Activated CD4-positive, alpha-beta T cell treated with anti-CD3 and anti-CD28 coated beads for 1 hour (primary cell): ENCODE data around the gene UVRAG.

ENCODE experiments used
- DNase-seq: peaks from one replicate; pipeline ENCODE4 v3.0.0-alpha.2; 2020

Gene UVRAG

GRCh38 chr11:75810637-75811390, 4.2 kb upstream of the UVRAG start:
- no peak for DNase-seq

GRCh38 chr11:75811485-75811884, 3.5 kb upstream of the UVRAG start:
- no peak for DNase-seq

- no peak for DNase-seq
Observed at GRCh38 chr11:75812542-75813040, 2.4 kb upstream of the UVRAG start.

GRCh38 chr11:75813124-75813523, 1.9 kb upstream of the UVRAG start:
- no peak for DNase-seq

GRCh38 chr11:75813622-75814039, 1.4 kb upstream of the UVRAG start:
- DNase-seq, result no peak

GRCh38 chr11:75814363-75814676, 690 bp upstream of the UVRAG start:
- no peak for DNase-seq

- peak; percentile 22 for DNase-seq
Observed at GRCh38 chr11:75815345-75816168, 547 bp downstream of the UVRAG start.

- no peak for DNase-seq
Observed at GRCh38 chr11:75816561-75817239, 1.7 kb downstream of the UVRAG start.

- DNase-seq, result no peak
Observed at GRCh38 chr11:75820645-75821044, 5.6 kb downstream of the UVRAG start.

- DNase-seq, result no peak
Observed at GRCh38 chr11:75821202-75821601, 6.2 kb downstream of the UVRAG start.

GRCh38 chr11:75822541-75822940, 7.5 kb downstream of the UVRAG start:
- DNase-seq, result no peak

- no peak for DNase-seq
Observed at GRCh38 chr11:75823415-75823814, 8.4 kb downstream of the UVRAG start.

GRCh38 chr11:75823946-75824345, 8.9 kb downstream of the UVRAG start:
- DNase-seq, result no peak

- DNase-seq, result no peak
Observed at GRCh38 chr11:75826461-75827230, 11.6 kb downstream of the UVRAG start.

- DNase-seq, result no peak
Observed at GRCh38 chr11:75827562-75827961, 12.6 kb downstream of the UVRAG start.

- no peak for DNase-seq
Observed at GRCh38 chr11:75831915-75832502, 17.0 kb downstream of the UVRAG start.

- no peak for DNase-seq
Observed at GRCh38 chr11:75834728-75835127, 19.7 kb downstream of the UVRAG start.

- DNase-seq, result no peak
Observed at GRCh38 chr11:75836417-75836816, 21.4 kb downstream of the UVRAG start.

- DNase-seq, result no peak
Observed at GRCh38 chr11:75839851-75840250, 24.8 kb downstream of the UVRAG start.

GRCh38 chr11:75840522-75840921, 25.5 kb downstream of the UVRAG start:
- DNase-seq, result no peak

- no peak for DNase-seq
Observed at GRCh38 chr11:75841739-75842138, 26.7 kb downstream of the UVRAG start.

- no peak for DNase-seq
Observed at GRCh38 chr11:75845324-75845723, 30.3 kb downstream of the UVRAG start.
